Heart left ventricle (tissue), 13 donors: ENCODE measurements around the gene CHIC2.

Experiments
- POLR2A ChIP-seq, 2 donors: fragments of 450-650 bp; IDR thresholded peaks; one replicate each; pipeline ENCODE4 v1.6.1; 2017; ENCODE audit warnings: antibody characterized with exemption in 2 of 2, mild to moderate bottlenecking in 2 of 2, moderate library complexity in 2 of 2
- TF ChIP-seq, protein P1 (sequence below), 12 donors: fragments of 200-600 bp; sonication (generic) in 4 of 12; IDR thresholded peaks; one replicate each; pipeline versions ENCODE4 v1.5.0 to v1.8.0; 2018 to 2022; ENCODE audit warnings: antibody characterized with exemption in 12 of 12, mild to moderate bottlenecking in 5 of 12
- donor health status: ischemic (EF 13 %, LVEDD 7.1; RV severe dilation, severe dysfunction).
- donor health status: DM: no; HTN: yes; CAD: no.
- donor health status: DM: no; HTN: no; CAD: no.
- donor health status: ischemic (EF 25% LVEDD 6.9; RV normal size, moderate dysfunction).
- donor health status: ischemic (EF 25% LVEDD 5.7; RV mildly dilated, moderate dysfunction).
- donor health status: ischemic (EF 35%, LVEDD 5.7; RV mildly dilated, moderate dysfunction).
- donor health status: nonischemic (EF 11% LVEDD 7.7; RV severe dilation, severe dysfunction).
- donor health status: DM: yes; HTN: yes; CAD: no.
- donor health status: PGD.
- donor health status: ischemic (EF 29% LVEDD 5.4; RV normal size, mild dysfunction).
- donor health status: nonischemic (EF 23%, LVEDD 6.1; RV moderate dilation, normal function).

DNA sequence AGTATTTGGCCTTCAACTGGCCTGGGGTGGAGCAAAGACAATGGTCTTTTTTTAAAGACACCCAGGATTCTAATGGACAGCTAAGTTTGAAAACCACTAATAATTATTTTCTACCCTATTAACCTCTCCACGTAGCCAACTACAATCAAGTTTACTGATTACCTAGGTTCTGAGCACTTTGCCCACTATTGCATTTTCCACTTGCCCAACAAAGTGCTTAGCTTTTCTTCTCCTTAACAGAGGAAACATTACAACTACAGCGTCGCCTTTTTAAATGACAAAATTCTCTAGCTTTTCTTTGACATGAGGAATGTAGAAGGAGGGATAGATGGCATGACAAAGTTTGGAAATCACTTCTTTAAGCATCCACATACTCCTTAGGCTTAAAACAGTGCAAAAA is 2.0 kb downstream of the CHIC2 start:
- TF ChIP-seq, protein P1, sequence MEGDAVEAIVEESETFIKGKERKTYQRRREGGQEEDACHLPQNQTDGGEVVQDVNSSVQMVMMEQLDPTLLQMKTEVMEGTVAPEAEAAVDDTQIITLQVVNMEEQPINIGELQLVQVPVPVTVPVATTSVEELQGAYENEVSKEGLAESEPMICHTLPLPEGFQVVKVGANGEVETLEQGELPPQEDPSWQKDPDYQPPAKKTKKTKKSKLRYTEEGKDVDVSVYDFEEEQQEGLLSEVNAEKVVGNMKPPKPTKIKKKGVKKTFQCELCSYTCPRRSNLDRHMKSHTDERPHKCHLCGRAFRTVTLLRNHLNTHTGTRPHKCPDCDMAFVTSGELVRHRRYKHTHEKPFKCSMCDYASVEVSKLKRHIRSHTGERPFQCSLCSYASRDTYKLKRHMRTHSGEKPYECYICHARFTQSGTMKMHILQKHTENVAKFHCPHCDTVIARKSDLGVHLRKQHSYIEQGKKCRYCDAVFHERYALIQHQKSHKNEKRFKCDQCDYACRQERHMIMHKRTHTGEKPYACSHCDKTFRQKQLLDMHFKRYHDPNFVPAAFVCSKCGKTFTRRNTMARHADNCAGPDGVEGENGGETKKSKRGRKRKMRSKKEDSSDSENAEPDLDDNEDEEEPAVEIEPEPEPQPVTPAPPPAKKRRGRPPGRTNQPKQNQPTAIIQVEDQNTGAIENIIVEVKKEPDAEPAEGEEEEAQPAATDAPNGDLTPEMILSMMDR (IDR thresholded peaks at IDR 0.05), result no peak
- TF ChIP-seq POLR2A (IDR thresholded peaks at IDR 0.05), result no peak
